LoVo (cell line): Measurements from ENCODE around the gene LMF2.

Experiments used
- DNase-seq: peaks from one replicate; pipeline ENCODE4 v3.0.0-alpha.2; 2016; ENCODE audit warnings: low spot score

Gene LMF2

GRCh38 chr22:50465066-50465930 is 42.2 kb downstream of the LMF2 start:
- no peak for DNase-seq

- no peak for DNase-seq
These were observed 43.1 kb downstream of the LMF2 start for GRCh38 chr22:50464451-50464850.

- no peak for DNase-seq
These were observed 44.2 kb downstream of the LMF2 start for GRCh38 chr22:50463188-50463900.

GRCh38 chr22:50461979-50462540 is 45.4 kb downstream of the LMF2 start:
- no peak for DNase-seq

GRCh38 chr22:50461536-50461935 is 46.0 kb downstream of the LMF2 start:
- no peak for DNase-seq

GRCh38 chr22:50460938-50461337 is 46.6 kb downstream of the LMF2 start:
- no peak for DNase-seq

- no peak for DNase-seq
These were observed 47.9 kb downstream of the LMF2 start for GRCh38 chr22:50459496-50460140.

- DNase-seq, result no peak
These were observed 48.5 kb downstream of the LMF2 start for GRCh38 chr22:50459016-50459415.

GRCh38 chr22:50456466-50457234 is 50.9 kb downstream of the LMF2 start:
- DNase-seq, result no peak

- no peak for DNase-seq
These were observed 51.5 kb downstream of the LMF2 start for GRCh38 chr22:50456026-50456425.

- no peak for DNase-seq
These were observed 52.3 kb downstream of the LMF2 start for GRCh38 chr22:50455201-50455600.

- no peak for DNase-seq
These were observed 52.9 kb downstream of the LMF2 start for GRCh38 chr22:50454556-50455075.
